Lower leg skin (tissue), 4 donors: ENCODE measurements around the gene PDK3. TPM values are rescaled to one million over a fixed set of nuclear protein-coding genes. Genes with fewer than 3 reads are reported as not detected.

Experiments
- DNase-seq, 2 donors: peaks; one replicate each; pipeline ENCODE4 v3.0.0-alpha.2; 2019; ENCODE audit warnings: low spot score in 2 of 2
- H3K4me3 ChIP-seq: fragments of 200-600 bp; sonication (generic); 2 replicates; pipeline ENCODE4 v1.5.1; 2017; ENCODE audit warnings: mild to moderate bottlenecking, low read depth; ENCODE audit not compliant: poor library complexity, severe bottlenecking
- POLR2A ChIP-seq, 2 donors: fragments of 450-650 bp; IDR thresholded peaks; one replicate each; pipeline ENCODE4 v1.6.1; 2016 to 2017; ENCODE audit warnings: antibody characterized with exemption in 2 of 2, mild to moderate bottlenecking in 1 of 2, moderate library complexity in 1 of 2
- WGBS, 2 donors: methylation state at CpG; one replicate each; pipeline ENCODE4 v1.1.5; 2018; 5-methylcytosine and 5-hydroxymethylcytosine counted together
- intact Hi-C: fragments of 100-400 bp; cut with DNase I; formaldehyde crosslinking; loops from one replicate; pipeline ENCODE4 v1.15.0; 2023; ENCODE audit warnings: low total_unique reads
- total RNA-seq, 4 donors: library from RNA; depleted of rRNA; stranded (reverse); fragments of >200 nt; gene quantifications; one replicate each; pipeline ENCODE4 v1.1.0, GENCODE V29; 2016
- TF ChIP-seq, protein P1 (sequence below), 3 donors: fragments of 450-650 bp; IDR thresholded peaks; one replicate each; pipeline ENCODE4 v1.5.1; 2016; ENCODE audit warnings: antibody characterized with exemption in 3 of 3, mild to moderate bottlenecking in 3 of 3, moderate library complexity in 2 of 3

PDK3 gene
- total RNA-seq, 4 donors from 2014 or later: 16.7 to 62.4 (median 40.1) TPM

DNA sequence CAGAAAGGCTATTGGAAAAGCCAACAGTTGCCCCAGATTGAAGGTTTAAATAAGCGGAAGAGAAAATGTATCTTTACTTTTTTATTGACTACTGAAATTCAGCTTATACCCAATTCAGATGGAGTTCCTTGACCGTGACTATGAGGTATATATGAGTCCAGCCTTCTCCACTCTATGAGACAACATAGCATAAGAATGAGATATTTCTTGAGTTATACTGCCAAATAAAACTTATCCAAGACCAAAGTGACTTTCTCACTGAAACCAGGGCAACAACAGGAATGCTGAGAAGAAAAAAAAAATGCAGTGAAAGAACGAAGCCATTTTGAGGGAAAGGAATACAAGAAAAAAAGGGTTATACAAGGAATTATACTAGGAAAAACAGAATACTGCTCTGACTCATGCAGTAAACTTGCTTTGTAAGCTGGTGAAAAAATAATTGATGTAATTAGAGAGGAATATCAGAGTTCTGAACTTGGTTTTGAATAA, 16.3 kb upstream of the PDK3 start:
- no peak overlapping the region for H3K4me3 ChIP-seq
- WGBS, 2 donors: 72 to 73% methylated on average over 3 of the region's 3 CpGs
- TF ChIP-seq, protein P1, sequence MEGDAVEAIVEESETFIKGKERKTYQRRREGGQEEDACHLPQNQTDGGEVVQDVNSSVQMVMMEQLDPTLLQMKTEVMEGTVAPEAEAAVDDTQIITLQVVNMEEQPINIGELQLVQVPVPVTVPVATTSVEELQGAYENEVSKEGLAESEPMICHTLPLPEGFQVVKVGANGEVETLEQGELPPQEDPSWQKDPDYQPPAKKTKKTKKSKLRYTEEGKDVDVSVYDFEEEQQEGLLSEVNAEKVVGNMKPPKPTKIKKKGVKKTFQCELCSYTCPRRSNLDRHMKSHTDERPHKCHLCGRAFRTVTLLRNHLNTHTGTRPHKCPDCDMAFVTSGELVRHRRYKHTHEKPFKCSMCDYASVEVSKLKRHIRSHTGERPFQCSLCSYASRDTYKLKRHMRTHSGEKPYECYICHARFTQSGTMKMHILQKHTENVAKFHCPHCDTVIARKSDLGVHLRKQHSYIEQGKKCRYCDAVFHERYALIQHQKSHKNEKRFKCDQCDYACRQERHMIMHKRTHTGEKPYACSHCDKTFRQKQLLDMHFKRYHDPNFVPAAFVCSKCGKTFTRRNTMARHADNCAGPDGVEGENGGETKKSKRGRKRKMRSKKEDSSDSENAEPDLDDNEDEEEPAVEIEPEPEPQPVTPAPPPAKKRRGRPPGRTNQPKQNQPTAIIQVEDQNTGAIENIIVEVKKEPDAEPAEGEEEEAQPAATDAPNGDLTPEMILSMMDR (IDR thresholded peaks at IDR 0.05): no peak
- no peak for TF ChIP-seq POLR2A (IDR thresholded peaks at IDR 0.05)
- intact Hi-C loops: no loop called here
- no peak for DNase-seq

- H3K4me3 ChIP-seq: no peak overlapping the region
- DNase-seq: no peak
- intact Hi-C loops: no loop called here
- TF ChIP-seq, protein P1 (IDR thresholded peaks at IDR 0.05): no peak
- no peak for TF ChIP-seq POLR2A (IDR thresholded peaks at IDR 0.05)
- 85 to 88% methylated on average over 3 of the region's 3 CpGs for WGBS, 2 donors
Measured at GRCh38 chrX:24463077-24463476, 2.0 kb upstream of the PDK3 start.

DNA sequence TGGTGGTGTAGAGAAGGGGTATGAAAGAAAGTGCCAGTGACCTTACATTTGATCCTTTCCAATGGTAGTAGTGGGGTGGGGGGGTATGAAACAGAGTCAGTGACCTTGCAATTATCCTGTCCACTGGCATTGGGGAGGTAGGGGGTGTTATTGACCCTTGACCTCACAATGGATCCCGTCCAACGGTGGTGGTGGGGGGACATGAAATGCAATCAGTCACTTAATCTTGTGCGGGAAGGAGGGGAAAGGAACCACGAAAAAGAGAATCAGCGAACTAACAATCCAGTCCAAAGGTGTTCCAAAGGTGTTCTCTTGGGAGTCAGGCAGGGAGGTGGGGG, 619 bp upstream of the PDK3 start:
- WGBS, 2 donors: 3 to 35% methylated on average over 5 of the region's 5 CpGs
- intact Hi-C loops: no loop called here
- no peak for DNase-seq
- H3K4me3 ChIP-seq: no peak overlapping the region
- TF ChIP-seq, protein P1 (IDR thresholded peaks at IDR 0.05): no peak
- TF ChIP-seq POLR2A (IDR thresholded peaks at IDR 0.05): no peak

GRCh38 chrX:24465532-24465865, 413 bp downstream of the PDK3 start:
- intact Hi-C loops: loop anchor here (1.0 kb wide), 1 partner anchor 20 kb away; no protein-coding TSS in a partner anchor
- peak overlapping the region; percentile 32 for H3K4me3 ChIP-seq
- TF ChIP-seq, protein P1 (IDR thresholded peaks at IDR 0.05): no peak
- no peak for DNase-seq
- WGBS, 2 donors: 1 to 52% methylated on average over 12 to 25 of the region's 25 CpGs

DNA sequence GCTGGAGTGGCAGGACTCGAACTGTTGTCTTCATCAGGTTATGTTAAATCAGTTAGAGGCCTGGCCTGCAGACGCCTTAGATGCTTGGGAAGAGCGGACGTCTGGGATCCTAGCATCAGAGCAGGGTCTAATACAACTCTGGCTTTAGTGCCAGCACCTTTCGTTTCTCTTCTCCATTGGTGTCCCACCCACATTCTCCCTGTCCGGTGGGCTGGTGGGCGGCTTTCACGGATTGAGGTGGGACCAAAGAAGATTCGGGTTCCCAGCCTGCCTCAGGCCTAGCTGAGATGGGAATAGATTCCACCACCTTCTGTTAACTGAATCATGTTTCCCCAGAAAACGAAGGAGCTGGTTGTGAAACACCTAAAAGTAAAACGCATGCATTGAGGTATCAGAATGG, 939 bp downstream of the PDK3 start:
- H3K4me3 ChIP-seq: no peak overlapping the region
- intact Hi-C loops: no loop called here
- TF ChIP-seq, protein P1 (IDR thresholded peaks at IDR 0.05): no peak
- no peak for TF ChIP-seq POLR2A (IDR thresholded peaks at IDR 0.05)
- no peak for DNase-seq
- 48% methylated on average over 9 to 11 of the region's 11 CpGs for WGBS, 2 donors

- no peak for TF ChIP-seq POLR2A (IDR thresholded peaks at IDR 0.05)
- TF ChIP-seq, protein P1 (IDR thresholded peaks at IDR 0.05): no peak
- WGBS, 2 donors: 20 to 21% methylated on average over 1 of the region's 1 CpG
- intact Hi-C loops: no loop called here
- DNase-seq: no peak
- no peak overlapping the region for H3K4me3 ChIP-seq
Measured at GRCh38 chrX:24468245-24468644, 3.2 kb downstream of the PDK3 start.
